Tibial nerve (tissue), 4 donors: ENCODE data around the gene CDH8.

Experiments
- CTCF ChIP-seq, 5 experiments: fragments of 200-600 bp in 3 of 5; fragments of 450-650 bp in 2 of 5; sonication (generic) in 3 of 5; IDR thresholded peaks; one replicate each; pipeline ENCODE4 v1.5.1; 2016 to 2019; ENCODE audit warnings: antibody characterized with exemption in 5 of 5, mild to moderate bottlenecking in 3 of 5, moderate library complexity in 2 of 5
- EP300 ChIP-seq, 2 donors: sonication (generic); formaldehyde crosslinking; IDR thresholded peaks; one replicate each; pipeline ENCODE4 v1.6.1; 2017; ENCODE audit warnings: antibody characterized with exemption in 2 of 2, mild to moderate bottlenecking in 1 of 2

GRCh38 chr16:61952841-61953240 lies 83.4 kb downstream of the CDH8 start:
- TF ChIP-seq CTCF (IDR thresholded peaks at IDR 0.05) (no peak), EP300 (IDR thresholded peaks at IDR 0.05) (no peak)
